Activated T-helper 9 cell treated with anti-CD3 and anti-CD28 coated beads, Interleukin-2, amount 50 U/mL, for 16 hours (primary cell): ENCODE data around the gene NR4A1.

ENCODE experiments used
- DNase-seq: peaks from one replicate; pipeline ENCODE4 v3.0.0-alpha.2; 2020; ENCODE audit warnings: low read depth

The NR4A1 gene

DNA sequence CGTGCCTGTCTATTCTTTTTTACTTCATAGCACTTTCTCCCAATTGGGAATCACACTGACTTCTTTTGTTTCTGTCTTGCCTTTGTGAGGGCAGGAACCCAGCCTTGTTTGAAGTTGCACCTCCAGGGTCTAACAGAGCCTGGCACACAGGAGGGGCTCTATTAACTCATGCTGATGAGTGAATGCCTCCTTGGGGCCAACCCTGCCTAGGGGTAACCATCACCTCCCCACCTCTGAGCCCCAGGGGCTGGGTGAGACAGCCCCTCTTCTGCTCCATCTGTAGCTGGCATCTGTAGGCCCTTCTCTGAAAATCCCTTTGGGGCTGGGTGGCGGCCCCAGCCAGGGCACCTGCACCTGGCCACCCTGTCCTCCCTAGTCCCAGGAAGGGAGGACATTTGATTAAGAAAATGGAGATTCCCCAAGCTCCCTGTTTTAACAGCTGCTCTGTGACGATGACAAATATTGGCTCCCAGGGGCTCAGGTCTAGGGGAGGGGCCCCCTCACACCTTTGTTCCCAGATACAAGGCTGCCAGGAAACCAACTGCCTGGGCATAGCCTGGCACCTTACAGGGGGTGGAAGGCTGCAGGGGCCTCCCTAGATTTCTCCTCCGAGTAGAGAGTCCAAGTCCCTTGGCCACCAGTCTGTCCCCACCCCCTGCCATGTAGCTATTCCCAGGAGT, 32.7 kb upstream of the NR4A1 start:
- no peak for DNase-seq

DNA sequence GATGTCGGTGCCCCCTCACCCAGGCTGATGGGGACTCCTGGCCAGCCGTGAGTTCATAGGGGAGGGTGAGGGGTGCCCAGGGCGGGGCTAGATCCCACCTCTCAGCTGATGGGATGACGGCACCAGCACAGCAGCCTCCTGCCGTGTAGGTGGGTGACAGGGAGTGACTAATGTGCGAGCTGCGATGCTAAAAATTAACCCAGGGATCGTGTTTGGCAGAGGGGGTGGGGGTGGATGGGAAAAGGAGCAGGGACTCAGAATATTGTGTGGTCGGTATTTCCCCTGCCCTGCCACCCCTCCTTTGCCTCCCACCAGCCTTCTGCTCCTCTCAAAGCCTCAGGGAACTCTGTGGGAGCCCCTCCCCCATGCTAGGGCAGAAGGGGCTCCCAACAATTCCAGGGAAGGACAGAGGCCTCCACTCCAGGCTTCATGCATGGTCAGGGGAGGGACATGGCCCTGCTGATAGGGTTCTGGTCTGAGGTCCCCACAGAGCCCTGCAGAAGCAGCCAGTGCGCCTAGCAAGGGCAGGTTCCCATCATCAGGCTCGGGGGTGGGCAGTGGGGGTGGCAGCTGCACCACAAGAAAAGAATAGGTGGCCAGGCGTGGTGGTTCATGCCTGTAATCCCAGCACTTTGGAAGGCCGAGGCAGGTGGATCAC, 32.0 kb upstream of the NR4A1 start:
- DNase-seq: no peak

DNA sequence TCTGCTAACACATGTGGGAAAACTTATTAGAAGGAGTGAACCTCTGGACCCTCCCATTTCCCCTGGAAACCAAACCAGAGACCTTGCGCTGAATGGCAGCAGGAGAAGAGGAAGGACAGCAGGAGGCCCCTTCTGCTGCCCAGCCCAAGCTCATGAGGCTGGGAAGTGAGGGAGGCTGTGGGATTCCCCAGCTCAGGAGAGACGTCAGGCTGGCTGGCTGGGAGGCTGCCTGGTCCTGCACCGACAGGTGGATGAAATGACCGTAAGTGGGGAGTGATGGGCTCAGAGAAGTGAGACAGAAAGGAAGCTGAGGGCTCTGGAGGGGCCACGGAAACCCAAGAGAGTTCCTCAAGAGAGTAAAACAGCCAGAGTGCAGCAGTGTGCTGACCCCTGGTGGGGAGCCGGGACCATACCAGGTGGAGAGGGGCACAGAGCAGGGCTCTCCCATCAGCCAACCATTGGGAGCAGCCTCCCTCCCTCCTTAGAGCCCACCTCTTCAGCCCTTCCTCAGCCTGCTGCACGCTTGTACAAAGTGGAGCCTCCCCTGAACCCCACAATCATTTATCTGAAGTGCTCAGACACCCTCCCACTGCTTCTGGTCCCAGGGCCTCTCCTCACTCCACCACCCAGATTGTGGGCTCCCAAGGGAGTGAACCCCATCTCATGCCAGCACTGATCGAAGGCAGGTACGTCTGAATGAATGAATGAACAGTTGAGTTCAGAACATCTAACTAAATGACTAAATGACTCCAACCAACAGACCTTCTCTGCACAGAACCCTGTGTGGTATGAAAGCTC, 30.5 kb upstream of the NR4A1 start:
- peak; percentile 37 for DNase-seq

DNA sequence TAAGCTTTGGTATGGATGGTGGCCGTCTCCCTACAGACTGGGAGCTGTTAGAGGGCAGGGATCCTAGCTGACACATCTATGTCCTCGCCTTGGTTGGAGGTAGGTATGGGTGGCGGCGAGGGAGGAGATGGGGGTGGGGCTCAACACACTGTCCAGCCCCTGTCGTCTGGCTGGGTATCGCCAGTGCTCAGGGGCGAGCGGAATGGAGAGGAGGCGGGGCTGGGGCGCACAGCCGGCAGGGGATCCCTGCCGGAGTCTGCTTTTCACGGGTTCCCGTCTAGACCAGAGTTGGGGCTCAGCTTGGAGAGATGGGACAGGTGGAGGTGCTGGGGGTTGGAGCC, 28.4 kb upstream of the NR4A1 start:
- DNase-seq: no peak

DNA sequence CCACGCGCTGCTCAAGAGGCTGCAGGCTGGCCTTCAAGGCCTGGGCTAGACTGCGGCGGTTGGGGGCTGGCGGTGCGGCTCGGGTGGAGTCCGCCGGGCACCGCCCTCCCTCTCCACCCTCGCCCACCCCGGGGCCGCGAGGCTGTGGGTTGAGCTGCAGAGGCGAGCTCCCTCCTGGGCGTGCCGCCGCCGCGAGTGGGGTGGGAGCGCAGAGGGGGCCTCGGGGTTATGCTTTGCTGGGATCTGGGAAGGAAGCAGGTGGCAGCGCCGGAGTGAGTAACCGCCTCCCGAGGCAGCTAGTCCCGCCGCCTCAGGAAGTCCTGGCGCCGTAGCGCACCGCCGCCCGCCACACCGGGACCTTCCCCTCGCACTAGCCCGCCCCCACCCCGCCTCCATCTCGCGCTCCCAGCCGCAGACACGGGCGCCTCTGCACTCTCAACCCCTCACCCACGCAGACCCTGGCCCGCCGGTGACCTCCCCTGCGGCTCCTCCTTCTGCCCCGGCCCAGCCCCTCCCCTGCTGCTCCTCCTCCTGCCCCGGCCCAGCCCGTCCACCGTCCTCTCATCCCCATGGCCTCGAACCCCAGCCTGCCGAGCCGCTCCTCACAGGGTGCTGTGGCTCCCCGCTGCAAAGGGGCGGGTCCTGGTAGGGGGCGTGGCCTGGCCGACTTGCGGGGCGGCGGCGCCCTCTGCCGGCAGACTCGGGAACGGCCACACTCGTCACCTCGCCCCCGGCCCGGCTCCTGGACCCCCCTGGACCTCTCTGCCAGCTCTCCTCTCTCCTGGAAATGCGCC, 27.9 kb upstream of the NR4A1 start:
- peak; percentile 87 for DNase-seq

DNA sequence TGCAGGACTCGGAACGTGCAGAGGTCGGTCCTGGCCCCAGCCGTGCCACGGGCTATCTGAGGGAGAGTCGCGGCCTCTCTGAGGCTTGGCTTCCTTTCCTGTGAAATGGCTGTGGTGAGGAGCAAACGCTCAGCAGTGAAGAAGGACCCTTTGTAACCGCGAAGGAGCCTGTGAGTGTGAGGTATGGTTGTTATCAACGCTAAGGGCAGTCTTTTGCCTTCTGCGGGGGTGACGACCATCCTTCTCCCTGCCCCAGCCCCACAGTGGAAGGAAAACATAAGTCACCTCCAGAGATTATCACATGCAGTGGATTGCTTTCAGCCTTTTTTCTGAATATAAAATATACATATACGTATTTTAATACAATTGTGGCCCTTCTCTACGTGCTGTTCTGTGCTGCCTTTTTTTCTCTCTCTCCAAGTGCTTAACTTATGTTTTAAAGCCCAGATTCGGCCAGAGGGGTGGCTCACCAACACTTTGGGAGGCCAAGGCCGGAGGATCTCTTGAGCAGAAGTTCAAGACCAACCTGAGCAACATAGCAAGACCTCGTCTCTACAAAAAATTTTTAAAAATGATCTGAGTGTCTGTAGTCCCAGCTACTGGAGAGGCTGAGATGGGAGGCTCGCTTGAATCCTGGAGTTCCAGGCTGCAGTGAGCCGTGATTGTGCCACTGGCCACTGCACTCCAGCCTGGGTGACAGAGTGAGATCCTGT, 27.1 kb upstream of the NR4A1 start:
- no peak for DNase-seq

DNA sequence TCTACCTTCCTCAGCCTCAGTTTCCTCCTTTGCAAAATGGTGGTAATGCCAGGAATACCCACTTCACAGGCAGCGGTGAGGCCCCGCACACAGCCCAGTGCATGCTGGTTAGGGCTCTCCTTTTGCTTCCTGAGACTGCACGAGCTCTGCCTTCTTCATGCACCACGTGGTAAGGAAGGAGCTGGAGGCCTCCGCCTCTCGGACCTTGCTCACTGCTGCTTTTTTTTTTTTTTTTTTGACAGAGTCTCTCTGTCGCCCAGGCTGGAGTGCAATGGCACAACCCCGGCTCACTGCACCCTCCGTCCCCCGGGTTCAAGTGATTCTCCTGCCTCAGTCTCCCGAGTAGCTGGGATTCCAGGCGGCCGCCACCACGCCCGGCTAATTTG, 26.4 kb upstream of the NR4A1 start:
- DNase-seq: no peak

DNA sequence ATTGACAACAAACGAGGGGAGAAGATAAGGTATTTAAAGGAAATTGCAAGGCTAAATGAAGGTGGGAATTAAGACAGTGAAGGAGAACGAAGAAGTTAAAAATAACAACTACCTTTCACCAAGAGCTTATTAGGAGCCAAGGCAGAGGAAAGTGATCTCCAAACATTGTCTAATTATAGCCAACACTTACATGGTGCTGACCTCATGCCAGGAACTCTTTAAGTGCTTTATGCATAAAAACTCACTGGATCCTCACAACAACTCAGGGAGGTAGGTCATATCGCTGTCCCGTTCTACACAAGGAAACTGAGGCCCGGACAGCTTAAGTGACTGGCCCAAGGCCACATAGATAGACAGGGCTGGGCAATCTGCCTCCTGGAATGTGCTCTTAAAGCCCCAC, 25.0 kb upstream of the NR4A1 start:
- DNase-seq: no peak

DNA sequence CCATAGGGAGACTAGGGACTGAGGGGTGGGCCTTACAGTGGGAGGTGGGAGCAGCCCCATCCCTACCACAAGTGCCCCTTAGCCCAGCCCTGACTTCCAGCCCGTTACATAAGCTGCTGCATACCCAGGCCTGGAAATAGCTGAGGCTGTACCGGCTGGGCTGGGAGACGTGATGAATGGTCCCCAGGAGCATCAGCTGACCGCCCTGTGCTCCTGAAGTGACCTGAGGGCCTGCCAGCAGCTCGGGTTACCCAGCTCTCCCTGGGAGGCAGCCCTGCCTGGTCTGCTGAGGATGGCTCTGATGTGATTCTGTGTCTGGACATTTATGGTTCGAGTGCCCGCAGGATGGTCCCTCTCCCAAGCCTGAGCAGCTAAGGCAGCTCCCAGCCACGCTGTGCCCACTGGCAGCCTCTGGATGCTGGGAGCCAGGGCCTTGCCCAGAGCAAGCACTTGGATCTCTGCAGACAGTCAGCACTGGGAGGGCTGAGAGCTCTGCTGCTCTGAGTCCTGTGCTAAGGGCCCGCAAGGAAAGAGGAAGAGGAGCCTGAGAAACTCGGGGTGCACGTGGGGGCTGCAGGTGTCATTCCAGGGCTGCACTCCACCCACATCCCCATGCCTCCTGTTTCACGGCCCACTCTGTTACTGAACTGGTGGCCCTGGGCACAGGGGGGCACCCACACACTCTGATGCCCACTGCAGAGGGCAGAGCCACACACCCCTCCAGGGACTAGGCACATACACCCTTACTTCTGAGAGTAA, 24.0 kb upstream of the NR4A1 start:
- no peak for DNase-seq

DNA sequence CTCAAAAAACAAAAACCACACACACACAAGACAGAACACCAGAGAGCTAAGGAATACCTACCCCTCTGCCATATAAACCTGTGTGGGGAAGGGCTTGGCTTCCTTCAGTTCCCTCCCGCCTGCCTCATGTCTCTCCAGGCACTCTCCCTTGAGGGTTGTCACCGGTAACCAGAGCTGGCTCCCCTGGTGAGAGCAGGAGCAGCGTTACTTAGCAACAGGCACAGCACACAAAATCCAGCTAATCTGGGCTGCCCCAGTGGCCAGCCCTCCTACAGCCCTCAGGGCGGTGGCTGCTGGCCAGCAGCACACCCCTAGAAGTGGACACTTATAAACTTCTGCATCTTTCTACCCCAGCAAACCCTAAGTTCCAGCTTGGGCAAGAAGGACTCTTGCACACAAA, 21.6 kb upstream of the NR4A1 start:
- no peak for DNase-seq

DNA sequence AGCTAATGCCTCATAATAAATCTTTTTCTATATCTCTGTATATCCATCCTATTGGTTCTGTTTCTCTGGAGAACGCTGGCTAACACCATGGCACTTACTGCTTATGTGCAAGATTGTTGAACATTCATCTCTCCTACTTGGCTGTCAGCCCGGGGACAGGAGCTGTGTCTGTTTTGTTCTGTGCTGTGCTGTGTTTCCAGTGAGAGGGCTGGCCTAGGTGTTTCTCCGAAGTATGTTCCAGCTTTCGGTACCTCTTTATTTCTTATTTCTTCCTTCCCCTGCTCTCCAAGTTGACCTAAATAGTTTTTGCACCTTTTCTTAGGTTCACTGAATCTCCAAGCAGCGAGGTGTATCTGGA, 18.8 kb upstream of the NR4A1 start:
- no peak for DNase-seq

DNA sequence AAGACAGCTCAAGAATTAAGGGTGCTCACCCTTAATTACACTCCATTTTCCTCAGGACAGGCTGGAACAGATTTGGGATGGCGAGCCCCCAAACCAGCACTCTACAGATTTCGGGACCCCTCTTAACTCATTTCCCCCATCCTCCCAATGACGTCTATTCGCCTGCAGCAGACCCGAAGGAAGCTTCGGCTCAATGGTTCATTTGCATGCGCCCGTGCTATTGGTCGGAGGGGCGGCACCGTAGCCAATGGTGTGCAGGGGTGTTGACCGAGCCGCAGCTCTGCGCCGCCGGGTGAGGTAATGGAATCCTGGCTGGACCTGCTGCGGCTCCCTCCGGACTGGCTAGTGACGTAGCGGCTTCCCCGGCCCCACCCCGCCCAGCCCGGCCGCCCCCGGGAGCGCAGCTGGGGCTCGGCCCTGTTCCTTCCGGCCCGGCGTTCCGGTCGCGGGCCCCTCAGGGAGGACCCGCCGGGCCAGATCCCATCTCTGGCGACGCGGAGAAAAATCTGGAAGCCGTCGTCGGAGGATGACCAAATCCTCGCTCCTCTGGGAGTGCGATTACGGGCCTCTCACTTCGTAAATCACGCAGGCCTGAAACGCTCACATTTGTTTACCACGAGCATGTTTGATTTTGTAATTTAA, 18.3 kb upstream of the NR4A1 start:
- peak; percentile 84 for DNase-seq

DNA sequence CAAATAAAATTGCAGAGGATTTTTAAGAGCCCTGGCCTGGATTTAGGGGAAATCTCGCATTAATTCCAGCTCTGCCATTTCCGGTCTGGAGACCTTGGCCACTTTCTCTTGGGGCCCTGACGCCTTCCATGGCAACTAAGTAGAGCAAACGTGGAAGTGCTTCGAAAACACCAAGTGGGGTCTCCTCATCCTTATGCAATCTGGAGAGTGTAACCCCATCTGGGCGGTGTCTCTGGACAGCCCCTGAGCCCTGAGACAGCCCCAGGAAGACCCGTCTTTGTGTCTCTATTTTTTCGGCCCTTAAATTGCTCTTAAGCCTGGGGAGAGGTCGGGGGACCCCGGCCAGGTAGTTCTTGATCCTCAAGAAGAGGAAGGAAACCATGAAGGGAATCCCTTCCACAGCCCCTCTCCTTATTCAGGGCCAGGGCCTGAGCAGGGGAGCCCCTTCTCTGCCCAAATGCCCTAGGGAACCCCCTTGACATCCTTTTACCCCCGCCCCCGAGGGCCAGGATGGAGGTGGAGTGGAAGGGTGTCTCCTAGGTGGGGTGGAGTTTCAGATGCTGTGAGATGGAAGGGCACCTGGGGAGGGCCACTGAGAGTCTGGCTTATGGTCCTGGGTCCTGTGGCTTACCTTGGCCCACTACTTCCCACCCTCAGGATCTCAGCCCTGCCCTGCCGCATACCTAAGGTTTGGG, 17.6 kb upstream of the NR4A1 start:
- no peak for DNase-seq

DNA sequence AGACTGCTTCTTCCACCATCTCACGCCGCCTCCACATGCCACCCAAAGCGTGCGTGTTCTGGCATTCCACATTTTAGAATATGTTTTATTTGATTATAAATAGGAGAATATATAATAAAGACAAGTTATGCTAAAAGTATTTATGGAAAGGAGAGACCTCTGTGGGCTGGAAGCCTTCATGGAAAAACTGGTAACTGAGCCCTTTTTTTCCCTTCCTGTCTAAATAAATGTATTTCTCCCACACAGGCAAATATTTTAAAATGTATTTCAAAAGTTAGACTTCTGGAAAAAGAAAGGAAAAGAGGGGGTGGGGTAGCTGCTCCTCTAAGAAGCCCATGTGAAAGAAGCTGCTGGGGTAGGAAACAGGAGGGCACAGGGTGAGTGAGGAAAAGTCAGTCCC, 16.1 kb upstream of the NR4A1 start:
- no peak for DNase-seq

DNA sequence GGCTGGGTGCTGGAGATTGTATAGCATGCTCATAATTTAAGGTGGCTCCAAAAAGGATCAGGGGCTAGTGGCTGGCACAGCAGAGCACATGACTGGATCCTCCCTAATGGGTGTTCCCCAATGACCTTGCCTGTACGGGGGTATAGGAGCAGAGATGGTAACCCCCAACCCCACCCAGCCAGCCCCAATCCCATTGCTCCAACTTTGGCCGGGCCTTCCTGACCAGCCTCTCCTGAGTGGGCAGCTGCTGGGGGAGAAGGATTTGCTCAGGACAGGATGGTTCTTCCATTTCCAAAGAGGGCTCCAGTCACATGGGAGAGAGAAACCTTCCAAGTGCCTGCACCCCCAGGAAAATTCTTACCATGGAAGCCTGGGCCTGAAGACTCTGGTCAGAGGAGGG, 15.3 kb upstream of the NR4A1 start:
- DNase-seq: no peak

DNA sequence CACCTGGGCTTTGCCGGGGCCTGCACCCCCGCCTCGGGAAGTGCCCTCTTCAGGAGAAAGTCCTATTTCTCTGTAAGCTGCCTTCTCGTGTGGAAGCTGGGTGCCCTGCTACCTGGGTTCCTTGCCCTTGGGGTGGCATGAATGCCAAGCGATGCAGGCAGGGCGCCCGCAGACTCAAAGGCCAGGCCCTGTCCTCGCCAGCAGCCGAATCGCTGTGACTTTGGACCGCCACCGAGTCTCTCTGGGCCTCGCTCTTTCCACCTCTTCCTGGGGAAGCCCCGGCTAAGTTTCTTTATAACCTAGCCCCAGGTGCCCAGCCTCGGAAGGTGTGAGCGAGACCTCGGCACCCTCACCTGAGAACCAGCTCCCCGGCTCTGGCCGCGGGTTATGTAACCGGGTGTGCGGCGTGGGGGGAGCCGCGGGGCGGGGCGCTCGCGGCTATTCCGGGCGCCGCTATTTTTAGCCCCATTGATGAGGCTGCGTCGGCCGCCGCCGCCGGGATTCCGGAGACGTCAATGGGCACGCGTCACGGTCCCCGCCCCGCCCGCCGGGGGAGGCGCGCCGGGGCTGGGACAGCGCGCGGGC, 14.6 kb upstream of the NR4A1 start:
- peak; percentile 75 for DNase-seq

DNA sequence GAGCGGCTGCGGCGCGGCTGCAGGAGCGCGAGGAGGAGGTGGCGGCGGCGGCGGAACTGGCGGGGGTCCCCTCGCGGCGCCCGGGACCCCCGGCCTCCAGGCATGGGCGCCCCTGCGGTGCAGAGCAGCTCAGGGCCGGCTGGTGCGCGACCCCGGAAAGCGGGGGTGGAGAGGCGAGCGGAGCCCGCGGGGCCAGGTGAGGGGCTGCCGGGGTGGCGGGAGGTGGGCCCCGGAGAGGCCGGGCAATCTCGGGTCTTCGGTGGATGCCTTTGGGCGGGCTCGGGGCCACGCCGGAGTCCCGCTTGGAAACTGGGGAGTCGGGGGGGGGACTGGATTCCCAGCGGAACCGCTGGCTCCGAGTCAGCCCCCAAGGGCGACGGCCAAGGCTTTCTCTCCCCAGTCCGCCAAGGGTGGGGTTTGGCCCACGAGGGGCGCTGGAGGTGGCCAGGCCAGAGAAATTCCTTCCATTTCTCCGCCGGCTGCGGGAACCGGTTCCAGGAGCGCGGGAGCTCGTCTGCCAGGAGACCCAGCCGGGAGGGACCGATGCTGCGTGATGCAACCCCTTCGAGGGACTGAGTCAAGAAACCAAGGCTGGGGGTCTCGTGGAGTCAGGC, 13.9 kb upstream of the NR4A1 start:
- no peak for DNase-seq

DNA sequence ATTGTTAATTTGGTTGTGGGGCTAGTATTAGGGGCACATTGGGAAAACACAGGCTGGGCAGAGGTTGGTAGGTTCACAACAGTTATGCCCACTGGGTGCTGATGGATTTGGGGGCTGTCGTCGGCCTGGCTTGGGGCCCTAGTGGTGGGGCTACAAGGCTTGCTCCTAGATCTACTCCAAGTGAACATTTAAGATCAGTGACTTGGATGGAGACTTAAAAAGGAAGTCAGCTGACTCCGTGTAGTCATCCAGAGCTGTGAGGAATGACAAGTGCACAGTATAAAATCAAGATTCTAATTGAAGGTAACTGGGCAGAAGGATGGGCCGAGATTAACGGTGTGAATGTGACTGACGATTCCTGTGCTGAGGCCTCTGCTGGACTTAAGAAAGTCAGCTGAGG, 12.8 kb upstream of the NR4A1 start:
- DNase-seq: no peak

DNA sequence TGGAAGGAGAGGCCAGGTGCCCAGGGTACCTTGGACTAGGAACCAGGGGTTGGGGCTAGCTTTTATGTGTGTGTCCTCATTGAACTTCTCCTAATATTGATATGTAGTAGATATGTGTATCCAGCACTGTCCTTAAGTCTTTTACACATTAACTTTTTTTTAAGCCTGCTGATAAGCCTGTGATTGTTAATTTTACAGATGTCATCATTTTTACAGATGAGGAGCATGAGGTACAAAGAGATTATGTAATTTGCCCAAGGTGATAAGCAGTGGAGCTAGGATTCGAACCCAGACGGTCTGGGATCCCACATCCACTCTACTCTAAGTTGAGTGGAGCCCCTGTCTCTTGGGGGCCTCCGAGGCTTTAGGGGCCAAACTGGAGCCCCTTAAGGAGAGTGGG, 10.2 kb upstream of the NR4A1 start:
- no peak for DNase-seq
